Ovary (tissue), 3 donors: ENCODE data around the gene FAM24B.

Experiments used
- CTCF ChIP-seq, 3 donors: fragments of 450-650 bp in 2 of 3; fragments of 200-600 bp in 1 of 3; IDR thresholded peaks; one replicate each; pipeline versions ENCODE4 v1.5.1 to v1.8.0; 2016 to 2022; ENCODE audit warnings: antibody characterized with exemption in 3 of 3, mild to moderate bottlenecking in 1 of 3
- EP300 ChIP-seq: sonication (generic); formaldehyde crosslinking; IDR thresholded peaks from one replicate; pipeline ENCODE4 v1.6.1; 2017; ENCODE audit warnings: antibody characterized with exemption
- POLR2A ChIP-seq: fragments of 450-650 bp; IDR thresholded peaks from one replicate; pipeline ENCODE4 v1.6.1; 2017; ENCODE audit warnings: antibody characterized with exemption, mild to moderate bottlenecking, moderate library complexity
- donor health status: DM: no; HTN: no; CAD: no.

GRCh38 chr10:122882766-122883165 lies 3.4 kb upstream of the FAM24B start:
- TF ChIP-seq CTCF (IDR thresholded peaks at IDR 0.05) (no peak), EP300 (no peak), POLR2A (no peak)
